H1 (cell line): Measurements from ENCODE around the gene PDZRN4. TPM values are rescaled to one million over a fixed set of nuclear protein-coding genes. Genes with fewer than 3 reads are reported as not detected.
A peak's percentile ranks its signal among the peaks of the same experiment; 100 is the strongest.

Source experiments
- SIRT6 ChIP-seq: IDR thresholded peaks from one replicate; pipeline ENCODE4 v1.7.1; 2012; ENCODE audit warnings: low read length, inconsistent platforms
- TEAD4 ChIP-seq: IDR thresholded peaks from 2 replicates; pipeline ENCODE4 v1.6.1; 2012; ENCODE audit warnings: low read depth, low read length, inconsistent platforms, mixed read lengths
- polyA plus RNA-seq, 7 experiments: library from polyadenylated mRNA; depleted of rRNA in 3 of 7; stranded (reverse) in 5 of 7; unstranded in 2 of 7; fragments of >200 nt in 5 of 7; fragments of 200-250 nt in 2 of 7; gene quantifications; 1 replicate in 5 of 7; 2 replicates in 1 of 7; 4 replicates in 1 of 7; pipeline versions ENCODE4 v1.2.1 to v1.2.3, GENCODE V29; 2011 to 2013; ENCODE audit warnings: missing spikeins in 2 of 7, mixed read lengths in 2 of 7
- total RNA-seq: library from RNA; stranded (reverse); fragmentation: NEBNext Ultra II Directional; extraction: Animal tissue kit (Norgen Biotek cat#: 25700); gene quantifications from 2 replicates; pipeline ENCODE4 v1.2.1, GENCODE V29; 2021

The PDZRN4 gene
- total and polyA plus RNA-seq, 2 of the 8 experiments (the other 6 are each of a cell fraction or from before 2014, with no cell fraction given) = not detected

- TF ChIP-seq SIRT6 (no peak), TEAD4 (0 out of 2 replicates have a peak, but pooled peaks have one; percentile 47)
Observed at GRCh38 chr12:41277100-41277945, 89.2 kb downstream of the PDZRN4 start (continued).
